GM19468 (cell line): ENCODE data around the gene ATP8A1.

Experiments
- ATAC-seq: cut with Tn5 transposase; IDR thresholded peaks from one replicate; pipeline ENCODE4 v1.9.1; 2021; ENCODE audit warnings: mild to moderate bottlenecking, moderate library complexity, moderate number of reproducible peaks; ENCODE audit not compliant: unreplicated experiment; ENCODE audit errors: extremely low read depth

The ATP8A1 gene

GRCh38 chr4:42628740-42629139 lies 28.2 kb downstream of the ATP8A1 start:
- ATAC-seq: no peak

GRCh38 chr4:42627885-42628646 lies 28.8 kb downstream of the ATP8A1 start:
- ATAC-seq: peak; percentile 92

GRCh38 chr4:42626629-42627146 lies 30.2 kb downstream of the ATP8A1 start:
- ATAC-seq: no peak

GRCh38 chr4:42625329-42625728 lies 31.6 kb downstream of the ATP8A1 start:
- ATAC-seq: no peak

GRCh38 chr4:42624551-42624950 lies 32.4 kb downstream of the ATP8A1 start:
- ATAC-seq: no peak

GRCh38 chr4:42618023-42618422 lies 38.9 kb downstream of the ATP8A1 start:
- no peak for ATAC-seq

GRCh38 chr4:42617030-42617429 lies 39.9 kb downstream of the ATP8A1 start:
- ATAC-seq: no peak

GRCh38 chr4:42616572-42616971 lies 40.3 kb downstream of the ATP8A1 start:
- ATAC-seq: no peak

- ATAC-seq: no peak
Measured at GRCh38 chr4:42615131-42615763, 41.7 kb downstream of the ATP8A1 start.

- ATAC-seq: no peak
Measured at GRCh38 chr4:42612898-42613297, 44.0 kb downstream of the ATP8A1 start.

- no peak for ATAC-seq
Measured at GRCh38 chr4:42610941-42611340, 46.0 kb downstream of the ATP8A1 start.

GRCh38 chr4:42609051-42609450 lies 47.9 kb downstream of the ATP8A1 start:
- no peak for ATAC-seq

GRCh38 chr4:42608551-42608950 lies 48.4 kb downstream of the ATP8A1 start:
- ATAC-seq: no peak

- no peak for ATAC-seq
Measured at GRCh38 chr4:42607011-42607726, 49.7 kb downstream of the ATP8A1 start.

GRCh38 chr4:42605264-42605663 lies 51.6 kb downstream of the ATP8A1 start:
- no peak for ATAC-seq

GRCh38 chr4:42603862-42604261 lies 53.0 kb downstream of the ATP8A1 start:
- no peak for ATAC-seq

- no peak for ATAC-seq
Measured at GRCh38 chr4:42600578-42600977, 56.3 kb downstream of the ATP8A1 start.

- ATAC-seq: peak; percentile 72
Measured at GRCh38 chr4:42596918-42597317, 60.0 kb downstream of the ATP8A1 start.

- ATAC-seq: no peak
Measured at GRCh38 chr4:42594888-42595287, 62.0 kb downstream of the ATP8A1 start.

GRCh38 chr4:42588909-42589308 lies 68.0 kb downstream of the ATP8A1 start:
- no peak for ATAC-seq

- ATAC-seq: no peak
Measured at GRCh38 chr4:42586775-42587174, 70.1 kb downstream of the ATP8A1 start.
